ENCODE measurements around the gene TMEM209. TPM values are rescaled to one million over a fixed set of nuclear protein-coding genes. Genes with fewer than 3 reads are reported as not detected.
A peak's percentile ranks its signal among the peaks of the same experiment; 100 is the strongest.

Gene TMEM209
- total RNA-seq, 4 donors from 2014 or later, result 9.6 to 17.3 (median 12.5) TPM

DNA sequence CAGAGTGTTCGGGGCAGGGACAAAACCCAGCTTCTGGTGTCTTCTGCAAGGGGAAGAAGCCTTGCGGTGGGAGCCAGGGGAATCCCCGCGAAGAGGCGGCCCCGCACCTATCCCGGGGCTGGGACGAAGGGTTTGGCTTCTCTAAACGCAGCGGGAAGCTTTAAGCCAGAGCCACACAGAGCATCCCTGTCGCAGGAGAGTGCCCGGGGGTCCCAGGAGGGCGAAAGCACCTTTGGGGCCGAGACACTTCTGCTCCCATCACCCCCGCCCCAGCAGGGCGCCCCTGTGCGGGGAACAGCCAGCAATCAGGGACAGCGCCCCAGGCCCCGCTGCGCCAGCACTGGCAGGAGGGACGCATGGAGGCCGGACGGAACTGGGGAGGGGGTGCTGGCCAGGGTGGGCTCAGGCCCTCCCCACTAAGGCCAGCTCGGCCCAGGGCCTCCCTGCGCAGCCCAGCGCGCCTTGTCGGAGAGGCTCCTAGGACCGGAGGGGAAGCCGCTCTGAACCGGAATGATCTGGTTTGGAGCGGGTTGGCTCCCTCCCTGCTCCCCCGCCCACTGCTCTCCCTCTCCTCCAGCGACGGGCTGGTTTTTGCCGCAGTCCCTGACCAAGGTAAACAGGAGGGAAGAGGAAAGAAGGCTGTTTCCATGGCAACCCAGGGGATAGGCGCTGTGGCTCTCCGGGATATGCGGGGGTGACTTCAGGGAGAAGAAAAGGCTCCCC is 63.9 kb downstream of the TMEM209 start:
- Histone ChIP-seq H3K27me3 (no peaks in the 10 kb centered on the region), H3K9me3 (no peaks in the 10 kb centered on the region), H3K4me1 (peaks cover 0 to 27% (median 6%) of the 10 kb centered on the region in 4 donors), H3K36me3 (peaks cover 0 to 23% (median 0%) of the 10 kb centered on the region in 3 donors), H3K27ac (peak overlapping the region; percentile 71 to 96 (median 86)), H3K4me3 (peak overlapping the region; percentile 34 to 80 (median 62))
- TF ChIP-seq, protein P1, sequence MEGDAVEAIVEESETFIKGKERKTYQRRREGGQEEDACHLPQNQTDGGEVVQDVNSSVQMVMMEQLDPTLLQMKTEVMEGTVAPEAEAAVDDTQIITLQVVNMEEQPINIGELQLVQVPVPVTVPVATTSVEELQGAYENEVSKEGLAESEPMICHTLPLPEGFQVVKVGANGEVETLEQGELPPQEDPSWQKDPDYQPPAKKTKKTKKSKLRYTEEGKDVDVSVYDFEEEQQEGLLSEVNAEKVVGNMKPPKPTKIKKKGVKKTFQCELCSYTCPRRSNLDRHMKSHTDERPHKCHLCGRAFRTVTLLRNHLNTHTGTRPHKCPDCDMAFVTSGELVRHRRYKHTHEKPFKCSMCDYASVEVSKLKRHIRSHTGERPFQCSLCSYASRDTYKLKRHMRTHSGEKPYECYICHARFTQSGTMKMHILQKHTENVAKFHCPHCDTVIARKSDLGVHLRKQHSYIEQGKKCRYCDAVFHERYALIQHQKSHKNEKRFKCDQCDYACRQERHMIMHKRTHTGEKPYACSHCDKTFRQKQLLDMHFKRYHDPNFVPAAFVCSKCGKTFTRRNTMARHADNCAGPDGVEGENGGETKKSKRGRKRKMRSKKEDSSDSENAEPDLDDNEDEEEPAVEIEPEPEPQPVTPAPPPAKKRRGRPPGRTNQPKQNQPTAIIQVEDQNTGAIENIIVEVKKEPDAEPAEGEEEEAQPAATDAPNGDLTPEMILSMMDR (IDR thresholded peaks at IDR 0.05), result no peak
- TF ChIP-seq EP300 (IDR thresholded peaks at IDR 0.05) (peak; percentile 45 to 98), POLR2A (IDR thresholded peaks at IDR 0.05) (peak; percentile 27 to 87)
- 21 to 26% methylated on average over 17 to 25 of the region's 39 CpGs for WGBS, 2 donors
- peak; percentile 58 to 64 for DNase-seq (ENCODE audit: low spot score in 2 of 2)

DNA sequence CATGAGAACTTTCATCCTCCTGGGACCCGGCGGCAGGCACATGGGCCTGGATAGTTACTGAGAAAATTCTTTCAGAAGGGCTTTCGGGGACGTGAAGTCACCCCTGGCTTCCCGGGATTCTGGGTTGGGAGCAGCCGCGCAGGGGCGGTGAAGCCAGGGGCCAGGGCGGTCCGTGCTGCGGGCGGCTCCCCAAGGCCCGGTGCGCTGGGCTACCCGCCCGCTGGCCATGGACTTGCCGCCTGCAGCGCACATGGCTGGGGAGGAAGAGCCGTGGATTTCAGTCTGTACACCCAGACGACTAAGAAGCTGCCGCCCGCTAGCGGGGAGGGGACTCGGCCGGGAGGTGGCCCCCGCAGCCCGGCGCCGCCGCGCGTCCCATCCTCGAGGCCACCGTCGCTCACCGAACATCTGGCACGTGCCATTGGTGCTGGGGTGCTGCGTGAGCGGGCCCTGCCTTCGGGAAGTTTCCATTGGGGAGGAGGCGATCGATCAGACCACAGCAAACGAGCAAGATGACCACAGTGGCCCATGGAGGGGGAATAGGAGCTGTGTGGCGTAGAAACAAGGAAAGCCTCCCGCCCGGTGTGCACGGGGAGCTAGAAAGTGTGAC is 64.5 kb downstream of the TMEM209 start:
- Histone ChIP-seq H3K4me1 (peaks cover 0 to 27% (median 6%) of the 10 kb centered on the region in 4 donors), H3K4me3 (peak overlapping the region; percentile 34 to 80 (median 62)), H3K27ac (peak overlapping the region; percentile 71 to 96 (median 86)), H3K36me3 (peaks cover 0 to 30% (median 0%) of the 10 kb centered on the region in 3 donors), H3K27me3 (no peaks in the 10 kb centered on the region), H3K9me3 (no peaks in the 10 kb centered on the region)
- WGBS, 2 donors, result 86 to 91% methylated on average over 31 to 45 of the region's 47 CpGs
- TF ChIP-seq EP300 (IDR thresholded peaks at IDR 0.05) (no peak), POLR2A (IDR thresholded peaks at IDR 0.05) (no peak)
- TF ChIP-seq, protein P1 (IDR thresholded peaks at IDR 0.05), result no peak
- DNase-seq (ENCODE audit: low spot score in 2 of 2), result no peak

DNA sequence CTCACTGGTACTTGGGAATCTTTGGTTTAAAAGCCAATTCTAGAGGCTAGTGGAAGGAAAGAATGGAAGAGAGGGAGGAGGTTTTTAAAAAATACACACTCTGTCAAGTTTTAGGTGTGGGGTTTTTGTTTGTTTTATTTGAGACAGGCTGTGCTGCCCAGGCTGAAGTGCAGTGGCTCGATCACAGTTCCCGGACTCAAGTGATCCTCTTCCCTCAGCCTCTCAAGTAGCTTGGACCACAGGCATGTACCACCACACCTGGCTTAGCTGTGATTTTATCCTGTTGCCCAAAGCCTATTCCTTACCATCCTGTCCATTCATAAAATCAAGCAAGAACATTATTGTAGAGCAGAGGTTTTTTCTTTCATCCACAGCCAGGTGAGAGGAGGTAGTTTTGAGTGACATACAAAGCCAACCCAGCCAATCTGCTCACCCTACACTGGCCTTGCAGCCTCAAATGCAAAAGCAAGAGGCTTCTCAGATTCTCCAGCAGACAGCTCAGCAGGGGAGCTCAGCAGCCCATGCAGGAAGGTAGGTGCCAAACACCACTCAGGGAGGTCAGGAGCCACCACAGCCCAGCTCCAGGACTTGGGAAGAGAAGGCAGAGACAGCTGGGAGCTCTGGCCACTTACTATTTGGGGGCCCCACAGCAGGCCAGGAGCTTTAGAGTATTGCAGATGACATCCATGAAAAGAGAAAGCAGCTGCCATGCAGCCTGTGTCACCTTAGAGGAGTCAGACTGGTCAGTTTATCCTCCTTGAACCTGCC is 65.8 kb downstream of the TMEM209 start:
- H3K4me3 ChIP-seq, result no peak overlapping the region
- no peaks in the 10 kb centered on the region for H3K9me3 ChIP-seq
- no peak for DNase-seq (ENCODE audit: low spot score in 2 of 2)
- no peak overlapping the region for H3K27ac ChIP-seq
- no peaks in the 10 kb centered on the region for H3K27me3 ChIP-seq
- 92 to 100% methylated on average over 2 of the region's 2 CpGs for WGBS, 2 donors
- TF ChIP-seq EP300 (IDR thresholded peaks at IDR 0.05) (no peak), POLR2A (IDR thresholded peaks at IDR 0.05) (no peak)
- TF ChIP-seq, protein P1 (IDR thresholded peaks at IDR 0.05), result no peak
- H3K4me1 ChIP-seq, result peaks cover 0 to 25% (median 6%) of the 10 kb centered on the region in 4 donors
- H3K36me3 ChIP-seq, result peaks cover 0 to 42% (median 0%) of the 10 kb centered on the region in 3 donors

DNA sequence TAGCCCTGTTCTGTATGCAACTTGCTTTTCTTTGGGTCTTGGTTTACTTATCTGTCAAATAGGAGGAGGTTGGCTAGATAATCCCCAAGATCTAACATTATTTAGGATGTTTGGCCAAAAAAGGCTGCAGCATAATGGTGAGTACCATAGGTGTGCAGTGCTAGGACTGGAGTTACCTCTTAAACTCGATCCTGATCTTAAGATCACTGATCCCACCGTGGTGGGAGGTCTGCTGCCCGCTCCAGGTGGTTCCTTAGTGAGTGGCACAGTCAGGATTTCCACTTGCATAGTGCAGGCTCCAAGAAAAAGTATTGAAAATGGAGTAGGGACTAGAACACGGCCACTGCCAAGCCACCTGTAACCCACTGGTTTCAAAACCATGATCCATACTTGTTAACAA is 68.0 kb downstream of the TMEM209 start:
- Histone ChIP-seq H3K4me1 (peaks cover 0 to 16% (median 6%) of the 10 kb centered on the region in 4 donors), H3K27me3 (no peaks in the 10 kb centered on the region), H3K27ac (no peak overlapping the region), H3K4me3 (no peak overlapping the region), H3K36me3 (peaks cover 0 to 63% (median 0%) of the 10 kb centered on the region in 3 donors), H3K9me3 (no peaks in the 10 kb centered on the region)
- 96 to 97% methylated on average over 4 of the region's 4 CpGs for WGBS, 2 donors
- no peak for DNase-seq (ENCODE audit: low spot score in 2 of 2)
- TF ChIP-seq, protein P1 (IDR thresholded peaks at IDR 0.05), result no peak
- TF ChIP-seq EP300 (IDR thresholded peaks at IDR 0.05) (no peak), POLR2A (IDR thresholded peaks at IDR 0.05) (no peak)
